SW 1271 (cell line): Measurements from ENCODE around the gene ZNF516.
"Not testable (repeated sequence)": the region's sequence is repeated elsewhere in the genome, so short reads cannot be mapped to it uniquely, and the experiment has no call there.

Source experiments
- DNase-seq, 2 experiments: peaks; one replicate each; lab custom pipeline; 2025; lab: John Stamatoyannopoulos, UW

ZNF516 gene

DNA sequence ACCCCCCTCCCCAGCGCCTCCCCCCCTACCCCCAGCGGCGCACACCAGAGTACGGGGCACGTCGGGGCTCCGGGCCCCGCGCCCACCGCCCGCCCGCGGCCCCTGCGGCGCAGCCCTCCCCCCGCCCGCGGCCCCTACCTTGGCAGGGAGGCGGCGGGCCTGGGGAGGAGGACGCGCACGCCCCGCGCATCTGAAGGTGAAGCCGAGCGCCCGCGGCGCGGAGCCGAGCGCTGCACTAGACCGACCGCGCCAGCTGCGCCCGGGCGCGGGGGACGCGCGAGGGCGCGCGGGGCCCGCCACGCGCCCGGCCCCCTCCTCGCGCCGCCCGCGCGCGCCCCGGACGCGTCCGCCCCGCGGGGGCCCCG, at the start of gene ZNF516:
TSS of gene ZNF516 (minus strand) at position 237 of the 365 bp plus-strand sequence. CDS start 52,188 bp downstream, outside the sequence.
- no peak for DNase-seq

DNA sequence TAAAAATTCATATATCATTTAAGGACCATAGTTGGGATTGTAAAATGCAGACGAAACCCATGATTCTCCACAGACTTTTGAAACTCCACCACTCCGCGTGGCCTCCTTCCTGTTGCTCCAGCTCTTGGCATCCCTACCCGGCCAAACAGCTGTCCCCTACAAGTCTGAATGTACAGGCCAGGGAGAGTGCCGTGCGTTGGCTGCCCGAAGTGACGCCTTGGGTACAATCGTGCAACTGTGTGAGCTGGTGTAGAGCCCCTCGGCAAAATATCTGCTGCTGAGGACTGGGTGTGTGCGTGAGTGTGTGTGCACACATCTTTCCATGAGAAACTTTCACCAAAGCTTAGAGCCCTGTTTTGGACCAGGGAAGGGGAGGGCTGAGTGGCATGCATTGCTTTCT, 43.8 kb upstream of the ZNF516 start:
- no peak for DNase-seq

DNA sequence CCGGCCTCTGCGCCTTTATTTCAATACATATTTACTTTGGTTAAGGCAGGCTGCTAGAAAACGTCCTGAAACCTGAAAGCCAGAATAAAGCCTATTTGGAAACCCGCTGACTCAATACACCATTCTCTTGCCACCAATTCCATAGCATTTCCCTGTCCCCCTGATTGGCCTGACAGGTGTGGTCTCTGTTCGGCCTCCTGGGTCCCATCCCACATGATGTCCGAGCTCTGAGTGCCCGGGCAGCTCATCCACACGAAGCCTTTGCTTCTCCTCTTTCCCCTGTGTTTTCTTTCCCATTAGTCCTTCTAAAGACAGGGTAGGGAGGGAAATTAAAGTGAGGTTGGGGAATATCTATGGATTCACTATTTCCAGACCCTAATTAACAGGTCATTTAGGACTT, 42.6 kb upstream of the ZNF516 start:
- no peak for DNase-seq

DNA sequence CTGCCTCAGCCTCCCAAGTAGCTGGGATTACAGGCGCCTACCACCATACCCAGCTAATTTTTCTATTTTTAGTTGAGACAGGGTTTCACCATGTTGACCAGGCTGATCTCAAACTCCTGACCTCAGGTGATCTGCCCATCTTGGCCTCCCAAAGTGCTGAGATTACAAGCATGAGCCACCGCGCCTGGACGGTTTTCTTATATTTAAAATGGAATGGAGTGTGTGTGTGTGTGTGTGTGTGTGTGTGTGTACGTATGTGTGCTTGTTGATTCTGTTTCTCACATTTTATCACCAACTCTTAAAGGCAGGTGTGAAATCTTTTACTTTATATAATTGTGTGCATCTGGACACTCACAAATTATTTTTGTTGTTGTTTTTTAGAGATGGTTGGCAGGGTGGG, 41.6 kb upstream of the ZNF516 start:
- not testable (repeated sequence) for DNase-seq

GRCh38 chr18:76532875-76533274, 37.8 kb upstream of the ZNF516 start:
- DNase-seq = no peak

- DNase-seq = no peak
Measured at GRCh38 chr18:76530846-76531245, 35.8 kb upstream of the ZNF516 start.

- no peak for DNase-seq
Measured at GRCh38 chr18:76530391-76530790, 35.3 kb upstream of the ZNF516 start.

- no peak for DNase-seq
Measured at GRCh38 chr18:76529433-76529811, 34.4 kb upstream of the ZNF516 start.

- no peak for DNase-seq
Measured at GRCh38 chr18:76528477-76529432, 33.7 kb upstream of the ZNF516 start.

GRCh38 chr18:76525911-76526310, 30.9 kb upstream of the ZNF516 start:
- no peak for DNase-seq

DNA sequence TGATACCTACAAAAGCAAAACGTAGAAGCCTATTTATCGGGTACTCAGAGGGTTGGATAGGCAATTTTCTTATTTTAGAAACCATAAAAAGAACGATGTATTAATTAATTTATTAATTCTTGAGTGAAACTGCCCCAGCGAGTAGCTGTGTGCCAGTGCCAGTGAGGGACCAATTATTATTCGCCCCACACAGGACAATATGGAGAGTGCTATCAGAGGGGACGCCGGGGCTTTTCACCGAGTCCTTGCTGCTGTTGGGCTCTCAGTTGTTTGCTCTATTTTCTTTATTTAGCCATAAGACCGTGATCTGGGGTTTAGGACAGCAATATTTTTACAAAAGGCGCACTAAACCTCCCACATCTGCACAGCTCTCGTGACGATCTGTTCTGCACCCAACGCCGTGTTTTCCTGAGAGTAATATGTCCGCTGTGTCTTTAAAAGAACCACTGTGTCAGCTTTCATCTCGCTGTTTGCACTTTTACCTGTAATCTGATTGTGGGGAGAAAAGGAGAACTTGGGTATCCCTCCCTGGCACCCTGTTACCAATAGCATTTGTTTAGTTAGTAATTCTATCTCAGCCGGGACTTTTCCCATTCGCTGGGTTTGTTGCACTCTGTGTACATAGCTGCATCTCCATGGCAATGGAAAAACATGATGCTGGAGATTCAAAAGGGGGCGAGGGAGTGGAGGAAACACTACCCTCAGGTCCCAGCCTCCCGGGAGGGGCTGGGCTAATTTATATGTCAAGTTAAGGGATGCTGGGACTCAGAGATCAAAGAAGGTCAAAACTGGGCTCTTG, 30.1 kb upstream of the ZNF516 start:
- DNase-seq = peak in 1 of 2 experiments; percentile 14

- DNase-seq = no peak
Measured at GRCh38 chr18:76524477-76524876, 29.4 kb upstream of the ZNF516 start.

GRCh38 chr18:76522551-76522950, 27.5 kb upstream of the ZNF516 start:
- DNase-seq = no peak

GRCh38 chr18:76522122-76522503, 27.1 kb upstream of the ZNF516 start:
- DNase-seq = no peak

GRCh38 chr18:76521417-76522121, 26.5 kb upstream of the ZNF516 start:
- DNase-seq = no peak

- no peak for DNase-seq
Measured at GRCh38 chr18:76518860-76519538, 24.0 kb upstream of the ZNF516 start.

GRCh38 chr18:76518123-76518859, 23.2 kb upstream of the ZNF516 start:
- no peak for DNase-seq

DNA sequence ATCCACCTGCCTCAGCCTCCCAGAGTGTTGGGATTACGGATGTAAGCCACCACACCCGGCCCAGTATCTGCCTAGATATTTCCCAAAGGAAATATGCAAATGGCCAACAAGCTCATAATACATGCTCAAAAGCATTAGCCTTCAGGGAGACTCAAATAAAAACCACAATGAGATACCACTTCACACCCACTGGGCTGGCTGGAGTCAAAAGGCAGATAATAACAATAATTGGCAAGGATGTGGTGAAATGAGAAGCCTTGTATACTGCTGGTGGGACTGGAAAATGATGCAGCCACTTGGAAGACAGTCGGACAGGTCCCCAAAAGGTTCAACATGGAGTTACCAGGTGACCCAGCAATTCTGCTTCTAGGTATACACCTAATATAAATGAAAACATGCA, 20.5 kb upstream of the ZNF516 start:
- DNase-seq = no peak

GRCh38 chr18:76514573-76514972, 19.5 kb upstream of the ZNF516 start:
- DNase-seq = no peak

- no peak for DNase-seq
Measured at GRCh38 chr18:76507830-76508385, 12.9 kb upstream of the ZNF516 start.
